ENCODE results near the gene DGKD.
"Not testable (repeated sequence)": the region's sequence is repeated elsewhere in the genome, so short reads cannot be mapped to it uniquely, and the experiment has no call there.

Gene DGKD, protein sequence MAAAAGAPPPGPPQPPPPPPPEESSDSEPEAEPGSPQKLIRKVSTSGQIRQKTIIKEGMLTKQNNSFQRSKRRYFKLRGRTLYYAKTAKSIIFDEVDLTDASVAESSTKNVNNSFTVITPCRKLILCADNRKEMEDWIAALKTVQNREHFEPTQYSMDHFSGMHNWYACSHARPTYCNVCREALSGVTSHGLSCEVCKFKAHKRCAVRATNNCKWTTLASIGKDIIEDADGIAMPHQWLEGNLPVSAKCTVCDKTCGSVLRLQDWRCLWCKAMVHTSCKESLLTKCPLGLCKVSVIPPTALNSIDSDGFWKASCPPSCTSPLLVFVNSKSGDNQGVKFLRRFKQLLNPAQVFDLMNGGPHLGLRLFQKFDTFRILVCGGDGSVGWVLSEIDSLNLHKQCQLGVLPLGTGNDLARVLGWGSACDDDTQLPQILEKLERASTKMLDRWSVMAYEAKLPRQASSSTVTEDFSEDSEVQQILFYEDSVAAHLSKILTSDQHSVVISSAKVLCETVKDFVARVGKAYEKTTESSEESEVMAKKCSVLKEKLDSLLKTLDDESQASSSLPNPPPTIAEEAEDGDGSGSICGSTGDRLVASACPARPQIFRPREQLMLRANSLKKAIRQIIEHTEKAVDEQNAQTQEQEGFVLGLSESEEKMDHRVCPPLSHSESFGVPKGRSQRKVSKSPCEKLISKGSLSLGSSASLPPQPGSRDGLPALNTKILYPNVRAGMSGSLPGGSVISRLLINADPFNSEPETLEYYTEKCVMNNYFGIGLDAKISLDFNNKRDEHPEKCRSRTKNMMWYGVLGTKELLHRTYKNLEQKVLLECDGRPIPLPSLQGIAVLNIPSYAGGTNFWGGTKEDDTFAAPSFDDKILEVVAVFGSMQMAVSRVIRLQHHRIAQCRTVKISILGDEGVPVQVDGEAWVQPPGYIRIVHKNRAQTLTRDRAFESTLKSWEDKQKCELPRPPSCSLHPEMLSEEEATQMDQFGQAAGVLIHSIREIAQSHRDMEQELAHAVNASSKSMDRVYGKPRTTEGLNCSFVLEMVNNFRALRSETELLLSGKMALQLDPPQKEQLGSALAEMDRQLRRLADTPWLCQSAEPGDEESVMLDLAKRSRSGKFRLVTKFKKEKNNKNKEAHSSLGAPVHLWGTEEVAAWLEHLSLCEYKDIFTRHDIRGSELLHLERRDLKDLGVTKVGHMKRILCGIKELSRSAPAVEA

DNA sequence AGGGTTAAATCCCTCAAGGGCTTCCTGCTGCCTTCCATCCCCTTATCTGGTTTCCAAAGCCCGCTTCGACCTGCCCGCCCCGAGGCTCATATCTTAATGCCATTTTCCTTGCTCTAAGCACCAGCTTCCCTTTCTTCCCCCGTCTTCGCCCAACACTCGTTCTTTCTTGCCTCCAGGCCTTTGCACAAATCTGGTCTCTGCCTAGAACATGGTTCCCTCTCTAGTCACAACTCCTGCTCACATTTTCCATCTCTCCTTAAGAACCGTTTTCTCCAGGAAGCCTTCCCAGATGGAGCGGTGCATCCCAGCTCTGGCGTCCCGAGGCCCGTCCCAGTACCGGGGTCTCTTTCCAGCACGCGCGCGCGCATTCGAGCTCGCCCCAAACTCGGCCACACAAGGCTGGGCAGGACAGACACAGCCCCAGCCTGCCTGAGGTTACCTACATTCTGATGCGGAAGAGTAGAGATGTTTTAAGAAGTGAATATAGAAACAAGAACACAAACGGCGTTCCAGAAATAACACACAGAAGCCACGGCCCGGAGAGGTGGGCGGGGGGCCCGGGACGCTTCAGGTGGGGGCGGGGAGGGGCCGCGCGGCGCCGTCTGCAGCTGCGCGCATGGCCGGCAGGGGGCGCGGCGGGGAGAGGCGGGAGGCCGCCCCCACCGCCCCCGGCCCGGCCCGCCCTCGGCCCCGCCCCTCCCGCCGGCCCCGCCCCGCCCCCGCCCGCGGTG, at the start of gene DGKD:
Gene DGKD, plus strand, starts transcription at position 726 of the 731 bp plus-strand sequence. CDS start 25 bp downstream, outside the sequence.
- DNase-seq, result peak; percentile 50

DNA sequence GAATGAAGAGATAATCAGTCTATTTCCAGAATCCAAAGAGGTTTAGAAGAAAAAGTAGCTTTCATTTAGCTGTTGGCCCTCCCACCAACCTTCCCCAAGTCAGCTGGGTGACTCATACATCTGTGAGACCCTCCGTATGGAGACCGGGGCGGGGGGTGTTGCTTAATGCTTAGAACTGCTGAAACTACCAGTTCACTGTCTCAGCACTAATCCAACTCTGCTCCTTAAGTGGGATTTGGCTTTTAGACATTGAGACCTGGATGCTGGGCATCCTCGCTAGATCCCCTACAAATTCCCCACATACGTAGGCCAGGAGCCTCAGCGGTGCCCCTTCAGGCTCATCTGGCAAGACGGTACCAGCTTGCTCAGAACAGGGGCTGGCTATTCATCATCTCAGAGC, 46.7 kb upstream of the DGKD start, which contains the start of gene SAG:
Gene SAG, plus strand, starts transcription at position 252 of the 400 bp plus-strand sequence. CDS start 1,374 bp downstream, outside the sequence.
- DNase-seq, result no peak

DNA sequence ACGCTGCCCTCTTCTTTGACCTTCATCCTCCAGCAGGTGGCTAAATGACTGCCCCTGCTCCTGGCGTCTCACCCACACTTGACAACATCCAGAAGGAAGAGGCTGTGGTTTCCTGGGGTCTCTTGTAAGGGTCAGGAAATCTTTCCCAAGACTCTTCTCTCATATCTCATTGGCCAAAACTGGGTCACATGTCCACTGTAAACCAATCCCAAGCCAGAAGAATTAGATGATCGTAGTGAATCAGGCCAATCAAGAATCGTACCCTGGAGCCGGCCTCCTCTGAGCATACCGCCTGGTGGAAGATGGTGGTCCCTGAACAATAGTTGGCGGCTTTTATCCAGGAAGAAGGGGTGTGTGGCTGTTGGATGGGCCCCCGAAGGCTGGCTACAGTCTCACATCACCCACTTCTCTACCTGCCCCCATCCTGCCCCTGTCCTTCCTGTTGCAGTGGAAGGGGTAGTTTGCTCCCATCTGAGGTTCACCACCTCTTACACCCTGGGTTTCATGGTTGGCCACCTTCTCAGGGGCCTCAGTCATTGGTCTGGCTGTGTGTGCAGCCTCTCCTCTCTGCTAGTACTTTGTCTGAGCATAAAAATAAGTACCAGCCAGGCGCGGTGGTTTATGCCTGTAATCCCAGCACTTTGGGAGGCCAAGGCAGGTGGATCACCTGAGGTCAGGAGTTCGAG, 42.9 kb upstream of the DGKD start:
- DNase-seq, result no peak

DNA sequence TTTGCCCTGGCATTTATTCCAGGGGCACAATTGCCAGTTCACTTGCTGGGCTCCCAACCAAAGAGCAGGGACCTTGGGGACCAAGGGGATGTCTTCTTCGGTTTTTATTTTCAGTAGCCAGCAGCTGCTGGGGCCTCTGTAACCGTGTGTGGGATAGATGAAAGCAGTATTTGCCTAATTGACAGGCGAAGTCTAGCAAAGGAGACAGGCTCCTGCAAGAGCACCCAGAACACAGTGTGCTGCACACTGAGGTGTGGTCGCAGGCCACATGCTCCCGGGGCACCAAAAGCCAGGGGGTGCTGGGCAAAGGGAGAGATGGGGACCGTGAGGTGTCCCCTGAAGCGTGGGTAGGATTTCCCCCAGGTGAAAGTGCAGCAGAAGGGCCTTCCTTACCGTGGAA, 41.4 kb upstream of the DGKD start:
- no peak for DNase-seq

DNA sequence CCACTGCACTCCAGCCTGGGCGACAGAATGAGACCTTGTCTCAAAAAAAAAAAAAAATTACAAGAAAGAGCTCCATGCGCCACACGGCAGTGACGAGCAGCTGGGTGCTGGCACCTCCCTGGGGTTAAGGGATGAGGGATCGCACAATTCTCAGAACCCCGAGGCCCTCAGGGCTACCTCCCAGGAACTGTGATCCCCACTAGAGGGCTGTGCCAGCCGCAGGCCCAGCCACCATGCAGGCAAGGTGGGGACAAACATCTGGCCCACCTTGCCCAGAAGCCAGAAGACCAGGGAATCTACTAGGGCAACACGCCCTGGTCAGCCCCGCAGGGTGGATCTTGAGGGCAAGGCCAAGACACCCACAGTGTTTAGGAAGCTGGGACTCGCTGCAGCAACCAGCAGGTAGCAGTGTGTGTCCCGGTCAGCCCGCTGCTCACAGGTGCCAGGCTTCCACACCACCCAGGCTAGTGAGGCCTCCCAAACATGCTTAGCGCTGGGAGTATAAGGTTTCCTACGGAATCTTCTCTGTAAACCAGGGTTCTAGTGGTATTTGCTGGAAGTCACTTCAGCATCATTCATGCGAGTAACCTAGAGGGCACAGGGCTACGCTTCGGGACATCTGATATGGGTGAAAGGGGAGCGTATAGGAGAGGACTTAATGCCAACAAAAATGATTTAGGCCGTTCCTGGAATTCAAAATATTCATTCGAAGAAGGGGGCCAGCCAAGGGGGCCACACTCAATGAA, 39.9 kb upstream of the DGKD start:
- no peak for DNase-seq

DNA sequence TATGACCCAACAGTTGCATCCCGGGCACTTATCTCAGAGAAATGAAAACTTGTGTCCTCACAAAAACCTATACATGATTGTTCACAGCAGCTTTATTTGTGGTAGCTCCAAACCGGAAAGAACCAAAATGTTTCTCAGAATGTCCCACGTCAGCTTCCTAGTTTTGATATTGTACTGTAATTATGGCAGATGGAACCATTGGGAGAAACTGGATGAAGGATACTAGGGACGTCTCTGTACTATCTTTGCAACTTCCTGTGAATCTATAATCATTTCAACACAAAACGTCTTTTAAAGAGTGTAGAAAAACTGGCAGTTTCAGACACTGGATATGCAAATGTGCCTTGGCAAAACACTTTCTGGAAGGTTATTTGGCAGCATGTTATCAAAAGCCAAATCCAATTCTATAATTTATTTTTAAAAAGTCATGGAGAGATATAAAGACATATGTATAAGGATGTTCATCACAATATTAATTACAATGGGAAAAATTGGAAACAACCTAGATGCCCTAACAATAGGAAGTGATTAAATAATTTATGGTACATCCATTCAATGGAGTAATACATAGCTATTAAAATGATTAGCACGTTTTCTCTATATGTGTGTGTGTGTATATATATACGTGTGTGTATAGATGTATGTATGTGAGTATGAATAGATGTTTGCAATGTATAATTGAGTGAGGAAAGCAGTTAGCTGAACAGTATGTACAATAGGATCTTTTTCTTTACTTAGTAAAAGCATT, 36.9 kb upstream of the DGKD start:
- no peak for DNase-seq

DNA sequence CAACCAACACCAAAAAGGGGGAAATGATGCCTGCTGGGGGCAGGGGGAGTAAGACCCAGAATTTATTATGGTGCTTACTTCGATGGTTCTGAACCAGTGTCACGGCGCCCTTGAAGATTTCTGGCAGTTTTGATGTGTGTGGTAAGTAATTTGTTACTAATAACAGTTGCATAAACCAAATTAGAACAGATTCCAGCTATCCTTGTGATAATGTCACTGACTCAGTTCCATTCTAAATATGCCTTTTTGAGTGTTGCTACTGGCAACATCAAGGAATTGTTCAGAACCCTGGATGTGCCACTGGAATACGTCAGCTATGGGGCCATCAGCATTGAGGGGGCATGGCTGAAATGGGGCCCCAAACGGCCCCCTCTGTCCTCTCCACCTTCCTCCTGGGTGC, 35.0 kb upstream of the DGKD start:
- no peak for DNase-seq

DNA sequence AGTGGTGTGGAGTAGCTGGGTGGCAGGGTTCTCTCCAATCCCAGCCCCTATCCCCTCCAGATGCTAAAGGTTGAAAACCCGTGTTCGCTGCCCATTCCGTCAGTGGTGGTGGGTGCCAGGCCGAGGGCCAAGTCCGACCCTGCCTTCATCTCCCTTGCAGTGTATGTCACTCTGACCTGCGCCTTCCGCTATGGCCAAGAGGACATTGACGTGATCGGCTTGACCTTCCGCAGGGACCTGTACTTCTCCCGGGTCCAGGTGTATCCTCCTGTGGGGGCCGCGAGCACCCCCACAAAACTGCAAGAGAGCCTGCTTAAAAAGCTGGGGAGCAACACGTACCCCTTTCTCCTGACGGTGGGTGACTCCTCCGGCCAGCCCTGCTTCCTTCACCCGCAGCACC, 33.8 kb upstream of the DGKD start:
- DNase-seq, result no peak

DNA sequence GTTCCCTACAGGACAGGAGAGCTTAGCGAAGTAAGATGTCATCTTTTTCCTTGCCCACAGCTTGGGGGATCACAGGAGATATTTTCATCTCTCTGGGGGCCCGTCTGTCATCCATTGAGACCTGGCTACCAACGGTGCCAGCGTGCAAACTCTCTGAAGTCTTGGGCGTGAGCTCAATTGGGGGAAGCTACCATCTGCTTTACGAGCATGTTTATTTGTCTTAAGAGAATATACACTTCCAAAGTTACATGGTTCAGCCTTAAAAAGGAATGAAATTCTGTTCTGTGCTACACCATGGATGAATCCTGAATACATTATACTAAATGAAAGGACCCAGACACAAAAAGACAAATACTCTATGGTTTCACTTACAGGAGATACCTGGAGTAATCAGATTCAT, 33.1 kb upstream of the DGKD start:
- no peak for DNase-seq

DNA sequence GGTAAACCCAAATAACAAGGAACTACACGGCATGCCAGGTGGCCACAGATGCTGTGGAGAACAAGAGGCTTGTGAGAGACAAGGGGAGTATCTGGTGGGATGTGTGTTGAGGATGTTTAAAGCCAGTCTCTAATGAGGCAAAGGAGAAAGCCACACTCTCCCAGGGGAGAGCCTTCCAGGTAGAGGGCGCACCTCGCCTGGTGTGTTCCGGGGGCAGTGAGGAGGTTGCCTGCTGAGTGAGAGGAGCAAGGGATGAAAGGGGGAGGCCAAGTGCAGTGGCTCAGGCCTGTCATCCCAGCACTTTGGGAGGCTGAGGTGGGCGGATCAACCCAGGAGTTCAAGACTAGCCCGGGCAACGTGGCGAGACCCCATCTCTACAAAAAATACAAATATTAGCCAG, 30.4 kb upstream of the DGKD start:
- no peak for DNase-seq

DNA sequence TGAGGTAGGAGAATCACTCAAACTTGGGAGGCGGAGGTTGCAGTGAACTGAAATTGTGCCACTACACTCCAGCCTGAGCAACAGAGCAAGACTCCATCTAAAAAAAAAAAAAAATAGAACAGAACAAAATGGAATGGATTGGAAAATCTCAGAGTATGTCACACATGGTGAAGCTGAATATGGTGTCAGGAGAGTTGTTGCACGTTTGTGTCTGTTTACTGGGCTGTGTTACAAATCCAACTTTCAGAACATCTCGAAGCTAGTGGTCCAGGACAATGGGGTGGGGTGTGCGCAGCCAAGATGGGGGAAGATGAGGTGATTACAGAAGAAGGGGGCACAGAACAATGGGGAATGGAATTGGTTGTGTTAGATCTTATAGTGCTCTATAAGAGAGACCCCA, 29.0 kb upstream of the DGKD start:
- no peak for DNase-seq

DNA sequence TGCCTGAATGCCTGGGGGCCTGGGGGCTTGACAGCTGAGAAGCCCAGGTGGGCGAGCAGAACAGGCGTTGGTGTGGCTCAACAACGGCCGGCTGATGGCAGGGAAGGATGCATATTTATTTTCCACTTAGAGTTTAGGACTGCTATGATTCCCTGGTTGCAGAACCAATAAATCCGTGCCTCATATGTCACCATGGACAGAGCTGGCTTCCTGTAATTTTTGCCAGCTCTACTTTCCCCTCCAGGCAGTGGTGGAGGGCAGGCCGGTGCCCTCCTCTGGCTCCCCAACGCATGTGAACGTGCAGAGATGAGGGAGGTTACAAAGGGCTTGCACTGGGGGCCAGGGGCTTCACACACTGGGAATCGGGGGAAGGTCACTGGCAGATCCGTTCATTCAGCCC, 28.5 kb upstream of the DGKD start:
- no peak for DNase-seq

DNA sequence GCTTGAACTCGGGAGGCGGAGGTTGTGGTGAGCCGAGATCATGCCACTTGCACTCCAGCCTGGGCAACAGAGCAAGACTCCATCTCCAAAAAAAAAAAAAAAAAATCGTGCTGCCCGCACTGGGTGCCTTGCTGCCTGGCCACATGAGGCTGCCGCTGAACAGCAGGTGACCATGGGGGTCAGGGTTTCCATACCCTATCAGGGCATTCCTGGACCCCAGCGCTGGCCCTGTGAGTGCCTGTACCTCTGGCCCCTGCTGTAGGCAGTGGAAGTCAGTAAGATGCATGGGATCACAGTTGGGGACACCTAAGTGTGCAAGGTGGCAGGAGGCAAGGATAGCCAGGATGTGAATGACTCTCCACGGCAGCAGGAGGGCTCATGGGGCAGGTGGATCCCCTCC, 27.8 kb upstream of the DGKD start:
- DNase-seq, result no peak

DNA sequence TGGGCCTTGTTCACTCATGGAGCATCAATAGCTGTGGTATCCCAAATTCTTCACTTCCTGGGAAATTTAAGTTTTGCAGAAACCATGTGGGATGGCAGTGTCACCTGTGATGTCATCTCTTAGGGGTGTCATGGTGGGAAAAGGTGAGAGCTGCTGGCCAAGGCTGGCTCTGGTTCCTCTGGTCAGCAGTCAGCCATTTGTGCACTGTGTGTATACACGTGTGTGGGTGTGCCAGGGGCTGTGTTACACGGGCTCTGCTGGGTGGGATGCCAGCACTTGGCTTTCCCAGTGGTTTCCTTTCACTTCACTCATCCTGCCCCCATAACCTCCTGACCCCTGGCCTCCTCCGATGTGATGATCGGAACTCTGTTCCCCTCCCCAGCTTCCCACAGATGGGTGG, 25.4 kb upstream of the DGKD start:
- no peak for DNase-seq

DNA sequence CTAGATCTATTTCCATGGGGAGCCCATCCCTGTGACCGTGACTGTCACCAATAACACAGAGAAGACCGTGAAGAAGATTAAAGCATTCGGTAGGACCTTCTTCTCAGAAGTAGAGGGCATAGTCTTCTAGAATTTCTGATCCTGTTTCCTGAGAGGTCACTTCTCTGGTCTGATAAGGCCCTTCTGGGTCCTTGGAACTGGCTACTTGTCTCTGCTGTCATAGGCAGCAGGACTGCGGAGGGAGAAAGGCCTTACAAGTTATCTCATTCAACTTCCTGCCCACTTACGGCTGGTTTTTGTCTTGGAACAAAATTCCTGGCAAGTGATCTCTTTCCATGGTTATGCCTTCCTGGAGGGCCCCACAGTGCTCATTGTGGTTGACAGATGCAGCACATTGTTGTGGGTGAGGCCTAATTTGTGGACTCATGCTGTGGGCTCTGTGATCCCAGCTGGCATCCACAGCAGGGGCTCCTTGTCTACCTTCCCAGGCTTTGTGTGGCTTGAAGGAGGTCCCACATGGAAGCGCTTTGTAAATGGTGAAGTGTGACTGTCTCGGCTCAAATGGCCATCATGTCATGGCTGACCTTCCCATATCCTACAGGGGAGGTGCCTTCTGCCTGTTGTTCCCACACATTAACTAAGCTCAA, 24.7 kb upstream of the DGKD start:
- no peak for DNase-seq

DNA sequence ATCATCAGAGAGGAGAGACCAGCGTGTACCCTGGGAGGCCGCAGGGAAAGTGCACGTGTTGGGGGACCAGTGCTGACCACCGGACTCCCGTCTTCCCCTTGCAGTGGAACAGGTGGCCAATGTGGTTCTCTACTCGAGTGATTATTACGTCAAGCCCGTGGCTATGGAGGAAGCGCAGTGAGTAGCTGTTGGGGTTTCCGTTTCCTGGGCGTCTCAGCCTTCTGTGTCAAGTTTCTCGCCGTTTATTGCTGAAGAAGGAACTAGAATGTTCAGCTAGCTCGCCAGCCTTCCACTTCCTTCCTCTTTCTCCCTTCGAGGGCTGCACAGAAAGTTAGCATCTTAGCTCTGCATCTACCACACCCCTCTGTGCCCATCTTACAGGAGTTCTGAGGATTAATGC, 22.8 kb upstream of the DGKD start:
- no peak for DNase-seq

DNA sequence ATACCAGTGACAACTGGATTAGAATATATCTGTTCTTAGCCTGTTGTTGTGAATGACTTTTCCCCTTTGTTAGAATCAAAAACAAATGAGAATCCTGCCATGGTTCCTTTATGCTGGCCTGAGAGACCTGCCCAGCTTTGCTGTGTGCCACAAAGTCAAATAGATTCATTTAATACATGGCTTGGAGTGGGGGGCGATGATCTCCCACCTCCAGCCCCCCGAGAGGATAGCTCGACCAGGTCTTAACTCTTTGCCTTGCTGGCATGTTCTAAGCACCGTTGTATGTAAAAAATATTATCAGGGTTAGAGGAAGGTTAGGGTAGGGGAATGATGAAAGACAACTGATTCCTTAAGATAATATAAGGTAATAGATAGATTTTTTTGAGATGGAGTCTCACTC, 22.2 kb upstream of the DGKD start:
- no peak for DNase-seq

DNA sequence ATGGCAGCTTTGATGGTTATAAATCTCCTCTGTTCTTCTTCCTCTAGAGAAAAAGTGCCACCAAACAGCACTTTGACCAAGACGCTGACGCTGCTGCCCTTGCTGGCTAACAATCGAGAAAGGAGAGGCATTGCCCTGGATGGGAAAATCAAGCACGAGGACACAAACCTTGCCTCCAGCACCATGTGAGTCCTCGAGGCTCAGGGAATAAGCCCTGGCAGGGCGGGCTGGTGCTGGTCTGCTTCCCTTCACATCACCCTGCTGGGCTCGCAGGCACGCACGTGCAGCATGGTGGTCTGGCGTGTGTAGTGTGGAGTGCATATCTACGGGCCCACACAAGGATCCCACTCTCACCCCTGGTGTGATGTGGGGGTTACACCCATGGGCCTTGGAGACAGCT, 19.4 kb upstream of the DGKD start:
- no peak for DNase-seq

DNA sequence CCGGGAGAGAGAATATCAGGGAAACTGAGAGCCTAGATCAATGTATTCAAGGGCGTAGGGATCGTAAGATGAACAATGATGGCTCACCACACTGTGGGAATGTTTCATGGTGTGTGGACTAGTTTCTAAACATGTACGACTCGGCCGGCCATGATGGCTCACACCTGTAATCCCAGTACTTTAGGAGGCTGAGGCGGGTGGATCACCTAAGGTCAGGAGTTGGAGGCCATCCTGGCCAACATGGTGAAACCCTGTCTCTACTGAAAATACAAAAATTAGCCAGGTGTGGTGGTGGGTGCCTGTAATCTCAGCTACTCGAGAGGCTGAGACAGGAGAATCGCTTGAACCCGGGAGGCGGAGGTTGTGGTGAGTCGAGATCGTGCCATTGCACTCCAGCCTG, 18.2 kb upstream of the DGKD start:
- not testable (repeated sequence) for DNase-seq

DNA sequence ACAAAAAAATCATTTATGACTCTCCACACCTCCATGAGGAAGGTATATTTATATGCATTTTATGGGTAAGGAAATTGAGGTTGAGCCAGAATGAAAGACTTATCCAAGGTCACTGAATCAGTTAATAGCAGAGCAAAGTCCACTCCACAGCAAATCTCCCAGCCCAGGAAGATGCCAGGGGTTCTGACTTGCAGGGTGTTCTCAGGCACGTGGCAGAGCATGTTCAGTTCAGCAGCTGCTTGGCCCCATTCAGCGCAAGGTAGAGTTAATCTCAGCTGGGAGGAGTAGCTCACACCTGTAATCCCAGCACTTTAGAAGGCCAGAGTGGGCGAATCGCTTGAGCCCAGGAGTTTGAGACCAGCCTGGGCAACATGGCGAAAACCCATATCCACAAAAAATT, 17.8 kb upstream of the DGKD start:
- DNase-seq, result no peak
